Astrocyte of the spinal cord (primary cell): ENCODE results near the gene RAB19.
"Not testable (repeated sequence)": the region's sequence is repeated elsewhere in the genome, so short reads cannot be mapped to it uniquely, and the experiment has no call there.

Source experiments
- DNase-seq: peaks from one replicate; pipeline ENCODE4 v3.0.0; 2011; ENCODE audit warnings: low read depth, low spot score
- H3K4me3 ChIP-seq: 2 replicates; pipeline ENCODE4 v1.5.1; 2011; ENCODE audit warnings: low read depth, mild to moderate bottlenecking, low read length, moderate library complexity
- in situ Hi-C: cut with HindIII; loops from 2 replicates; pipeline ENCODE4 v1.10.0; 2017; ENCODE audit warnings: low sequenced_read_pairs
- TF ChIP-seq, protein P1 (sequence below): IDR thresholded peaks from 2 replicates; pipeline ENCODE4 v1.5.1; 2012; ENCODE audit warnings: low read depth, mild to moderate bottlenecking, low read length, inconsistent platforms

The RAB19 gene

GRCh38 chr7:140400381-140400780 lies 3.5 kb upstream of the RAB19 start:
- no peak overlapping the region for H3K4me3 ChIP-seq
- TF ChIP-seq, protein P1, sequence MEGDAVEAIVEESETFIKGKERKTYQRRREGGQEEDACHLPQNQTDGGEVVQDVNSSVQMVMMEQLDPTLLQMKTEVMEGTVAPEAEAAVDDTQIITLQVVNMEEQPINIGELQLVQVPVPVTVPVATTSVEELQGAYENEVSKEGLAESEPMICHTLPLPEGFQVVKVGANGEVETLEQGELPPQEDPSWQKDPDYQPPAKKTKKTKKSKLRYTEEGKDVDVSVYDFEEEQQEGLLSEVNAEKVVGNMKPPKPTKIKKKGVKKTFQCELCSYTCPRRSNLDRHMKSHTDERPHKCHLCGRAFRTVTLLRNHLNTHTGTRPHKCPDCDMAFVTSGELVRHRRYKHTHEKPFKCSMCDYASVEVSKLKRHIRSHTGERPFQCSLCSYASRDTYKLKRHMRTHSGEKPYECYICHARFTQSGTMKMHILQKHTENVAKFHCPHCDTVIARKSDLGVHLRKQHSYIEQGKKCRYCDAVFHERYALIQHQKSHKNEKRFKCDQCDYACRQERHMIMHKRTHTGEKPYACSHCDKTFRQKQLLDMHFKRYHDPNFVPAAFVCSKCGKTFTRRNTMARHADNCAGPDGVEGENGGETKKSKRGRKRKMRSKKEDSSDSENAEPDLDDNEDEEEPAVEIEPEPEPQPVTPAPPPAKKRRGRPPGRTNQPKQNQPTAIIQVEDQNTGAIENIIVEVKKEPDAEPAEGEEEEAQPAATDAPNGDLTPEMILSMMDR, result no peak
- no peak for DNase-seq
- in situ Hi-C loops, result no loop called here

DNA sequence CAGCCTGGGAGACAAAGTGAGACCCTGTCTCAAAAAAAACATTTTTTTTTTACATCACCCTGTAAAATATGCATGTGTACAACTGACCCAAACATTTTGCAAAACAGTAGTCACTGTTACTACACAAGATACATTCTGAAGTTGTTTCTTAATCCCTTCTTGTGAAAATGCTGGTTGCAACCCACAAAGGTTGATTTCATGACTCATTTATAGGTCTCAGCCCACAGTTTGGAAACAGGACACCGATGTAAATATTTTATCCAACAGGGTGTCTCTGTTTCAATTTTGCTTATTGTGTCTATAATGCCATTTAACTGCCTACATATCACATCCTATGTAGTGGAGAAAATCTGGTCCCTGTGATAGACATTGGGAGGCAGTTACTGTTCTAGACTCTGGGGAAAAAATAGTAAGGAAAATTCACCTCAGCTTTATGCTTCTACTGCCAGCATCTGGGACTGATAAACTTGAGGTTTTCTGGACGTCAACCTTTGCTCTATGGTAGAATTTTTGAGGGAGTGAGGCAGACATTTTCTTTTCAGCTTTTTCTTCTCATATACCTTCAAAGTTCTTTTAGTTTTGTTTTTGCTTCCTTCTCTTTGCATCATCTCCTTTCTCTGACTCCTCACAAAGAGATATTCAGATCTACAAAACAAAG lies 1.6 kb upstream of the RAB19 start:
- in situ Hi-C loops, result no loop called here
- peak; percentile 72 for DNase-seq

GRCh38 chr7:140404565-140405065 lies 757 bp downstream of the RAB19 start:
- H3K4me3 ChIP-seq, result no peak overlapping the region
- in situ Hi-C loops, result no loop called here
- DNase-seq, result no peak
- TF ChIP-seq, protein P1, result no peak

More for the DNA sequence above, 1.6 kb upstream of the RAB19 start:
- TF ChIP-seq, protein P1, result no peak
- H3K4me3 ChIP-seq, result no peak overlapping the region

GRCh38 chr7:140415361-140415760 lies 11.5 kb downstream of the RAB19 start:
- in situ Hi-C loops, result no loop called here
- DNase-seq, result no peak

DNA sequence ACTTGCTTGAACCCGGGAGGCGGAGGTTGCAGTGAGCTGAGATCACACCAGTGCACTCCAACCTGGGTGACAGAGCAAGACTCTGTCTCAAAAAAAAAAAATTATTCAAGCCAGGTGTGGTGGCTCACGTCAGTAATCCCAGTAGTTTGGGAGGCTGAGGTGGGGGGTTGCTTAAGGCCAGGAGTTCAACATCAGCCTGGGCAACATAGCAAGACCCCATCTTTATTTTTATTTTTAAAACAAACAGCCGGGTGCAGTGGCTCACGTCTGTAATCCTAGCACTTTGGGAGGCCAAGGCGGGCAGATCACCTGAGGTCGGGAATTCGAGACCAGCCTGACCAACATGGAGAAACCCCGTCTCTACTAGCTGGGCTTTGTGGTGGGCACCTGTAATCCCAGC lies 12.0 kb downstream of the RAB19 start:
- DNase-seq, H3K4me3 ChIP-seq, in situ Hi-C loops: not testable (repeated sequence)

More at GRCh38 chr7:140415361-140415760, 11.5 kb downstream of the RAB19 start:
- TF ChIP-seq, protein P1, result no peak
- no peak overlapping the region for H3K4me3 ChIP-seq

- no peak overlapping the region for H3K4me3 ChIP-seq
- in situ Hi-C loops, result no loop called here
- TF ChIP-seq, protein P1, result no peak
- DNase-seq, result no peak
These were observed 12.7 kb downstream of the RAB19 start for GRCh38 chr7:140416560-140416959.

- TF ChIP-seq, protein P1, result no peak
- no peak overlapping the region for H3K4me3 ChIP-seq
- DNase-seq, result no peak
- in situ Hi-C loops, result no loop called here
These were observed 13.7 kb downstream of the RAB19 start for GRCh38 chr7:140417456-140418155.

GRCh38 chr7:140418156-140418472 lies 14.3 kb downstream of the RAB19 start:
- in situ Hi-C loops, H3K4me3 ChIP-seq, DNase-seq: not testable (repeated sequence)
